Astrocyte (in vitro differentiated cells and primary cell): Measurements from ENCODE around the gene PAX5. TPM values are rescaled to one million over a fixed set of nuclear protein-coding genes. Genes with fewer than 3 reads are reported as not detected.

ENCODE experiments used
- DNase-seq: peaks from one replicate; pipeline ENCODE4 v3.0.0-alpha.2; 2010; ENCODE audit warnings: low read depth
- FAIRE-seq: peaks from 2 replicates; lab custom pipeline; 2011; peaks lifted over from hg19 to GRCh38; lab: Jason Lieb, UNC
- H2AFZ ChIP-seq: 2 replicates; pipeline ENCODE4 v1.6.0; 2012; ENCODE audit warnings: low read depth, low read length, inconsistent platforms
- H3K27ac ChIP-seq: 2 replicates; pipeline ENCODE4 v1.5.1; 2011; ENCODE audit warnings: low read depth, low read length, inconsistent platforms
- H3K27me3 ChIP-seq: 2 replicates; pipeline ENCODE4 v1.6.0; 2011; ENCODE audit warnings: low read length, inconsistent platforms; ENCODE audit not compliant: insufficient read depth
- H3K36me3 ChIP-seq: 2 replicates; pipeline ENCODE4 v1.5.1; 2011; ENCODE audit warnings: low read length, inconsistent platforms; ENCODE audit not compliant: insufficient read depth
- H3K4me1 ChIP-seq: 2 replicates; pipeline ENCODE4 v1.5.1; 2011; ENCODE audit warnings: low read length, inconsistent platforms; ENCODE audit not compliant: insufficient read depth
- H3K4me2 ChIP-seq: 2 replicates; pipeline ENCODE4 v1.6.0; 2012; ENCODE audit warnings: low read length, inconsistent platforms
- H3K4me3 ChIP-seq: 2 replicates; pipeline ENCODE4 v1.5.1; 2011; ENCODE audit warnings: low read depth, mild to moderate bottlenecking, low read length, inconsistent platforms; ENCODE audit not compliant: insufficient read depth
- H3K79me2 ChIP-seq: 2 replicates; pipeline ENCODE4 v1.6.0; 2012; ENCODE audit warnings: mild to moderate bottlenecking, low read length, inconsistent platforms; ENCODE audit not compliant: insufficient read depth
- H3K9ac ChIP-seq: 2 replicates; pipeline ENCODE4 v1.6.0; 2012; ENCODE audit warnings: mild to moderate bottlenecking, low read length, inconsistent platforms
- H3K9me3 ChIP-seq: 2 replicates; pipeline ENCODE4 v1.5.1; 2012; ENCODE audit warnings: low read depth, mild to moderate bottlenecking, low read length, inconsistent platforms; ENCODE audit not compliant: insufficient read depth
- H4K20me1 ChIP-seq: 2 replicates; pipeline ENCODE4 v1.6.0; 2012; ENCODE audit warnings: low read length, inconsistent platforms; ENCODE audit not compliant: insufficient read depth
- H3K27ac Mint-ChIP-seq: one replicate; pipeline ENCODE4 v1.8.0; 2021; ENCODE audit warnings: mild to moderate bottlenecking, mixed read lengths; ENCODE audit not compliant: unreplicated experiment
- H3K27me3 Mint-ChIP-seq: one replicate; pipeline ENCODE4 v1.8.0; 2021; ENCODE audit warnings: low read depth, mixed read lengths; ENCODE audit not compliant: unreplicated experiment
- H3K36me3 Mint-ChIP-seq: one replicate; pipeline ENCODE4 v1.8.0; 2021; ENCODE audit warnings: low read depth, mixed read lengths; ENCODE audit not compliant: unreplicated experiment
- H3K4me1 Mint-ChIP-seq: one replicate; pipeline ENCODE4 v1.8.0; 2021; ENCODE audit warnings: low read depth, mixed read lengths; ENCODE audit not compliant: unreplicated experiment
- H3K4me3 Mint-ChIP-seq: one replicate; pipeline ENCODE4 v1.8.0; 2021; ENCODE audit warnings: mild to moderate bottlenecking, moderate library complexity, mixed read lengths; ENCODE audit not compliant: unreplicated experiment
- H3K9me3 Mint-ChIP-seq: one replicate; pipeline ENCODE4 v1.8.0; 2021; ENCODE audit warnings: mild to moderate bottlenecking, mixed read lengths; ENCODE audit not compliant: unreplicated experiment
- EZH2 ChIP-seq: IDR thresholded peaks from 2 replicates; pipeline ENCODE4 v1.6.1; 2012; ENCODE audit warnings: mild to moderate bottlenecking, low read length, inconsistent platforms; ENCODE audit not compliant: insufficient read depth
- total RNA-seq: library from RNA; stranded (reverse); gene quantifications from 2 replicates; pipeline ENCODE4 v1.2.1, GENCODE V29; 2021
- TF ChIP-seq, protein P1 (sequence below): IDR thresholded peaks from 2 replicates; pipeline ENCODE4 v1.5.1; 2011; ENCODE audit warnings: low read depth, mild to moderate bottlenecking, inconsistent platforms, low read length, moderate library complexity; ENCODE audit not compliant: insufficient read depth

PAX5 gene
- total RNA-seq, 1 donor from 2014 or later = not detected

DNA sequence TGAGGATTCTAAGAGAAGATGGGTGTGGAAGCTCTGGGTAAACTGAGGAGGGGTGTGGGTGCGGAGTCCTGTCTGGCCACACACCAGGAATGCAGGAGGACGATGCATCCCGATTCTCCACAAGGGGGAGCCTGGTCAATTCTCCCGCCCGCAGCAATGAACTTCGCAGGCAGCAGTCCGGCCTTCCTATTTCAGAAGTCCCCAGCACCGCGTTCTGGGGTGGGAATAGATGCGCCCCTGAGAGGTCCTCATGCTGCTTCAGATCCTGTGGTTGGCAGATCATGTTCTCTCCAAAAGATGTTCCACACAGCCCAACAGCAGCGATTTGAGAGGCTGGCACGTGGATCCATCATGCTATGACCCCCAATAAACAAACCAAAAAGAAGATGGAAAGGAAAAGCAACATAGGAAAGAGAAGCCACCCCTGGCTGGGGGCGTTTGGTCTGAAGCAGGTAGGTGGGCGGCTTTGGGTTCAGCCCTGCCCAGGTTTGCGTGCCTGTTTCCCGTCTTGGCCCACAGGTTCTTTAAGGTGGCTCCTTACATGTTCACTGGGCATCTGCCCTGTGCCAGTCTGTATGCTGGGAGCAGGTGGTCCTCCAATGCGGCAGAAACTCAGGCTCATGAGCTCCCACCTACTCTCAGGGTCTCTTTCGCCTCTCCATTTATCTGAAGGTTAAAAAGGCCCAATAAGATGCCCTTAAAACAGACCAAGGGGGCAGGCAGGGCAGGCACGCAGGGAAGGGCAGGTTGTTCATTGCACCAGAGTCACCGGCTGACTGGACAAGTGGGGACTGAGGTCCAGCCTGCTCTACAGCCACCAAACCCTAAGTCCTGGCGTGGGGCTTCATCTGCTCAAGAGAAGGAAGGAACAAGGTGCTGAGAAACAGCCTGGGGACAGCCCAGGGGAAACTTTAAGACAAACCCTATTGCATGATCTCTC, 171.6 kb downstream of the PAX5 start:
- Histone ChIP-seq H3K4me3 (no peak overlapping the region), H3K4me2 (no peak overlapping the region), H3K27ac (no peak overlapping the region), H3K27me3 (peaks cover 33% of the 10 kb centered on the region), H4K20me1 (no peaks in the 10 kb centered on the region), H3K4me1 (no peaks in the 10 kb centered on the region), H2AFZ (no peak overlapping the region), H3K36me3 (no peaks in the 10 kb centered on the region), H3K79me2 (no peaks in the 10 kb centered on the region), H3K9me3 (no peaks in the 10 kb centered on the region), H3K9ac (no peak overlapping the region)
- H3K36me3 Mint-ChIP-seq = no peaks in the 10 kb centered on the region
- DNase-seq (peak; percentile 8), FAIRE-seq (no peak)
- H3K27ac Mint-ChIP-seq = no peak overlapping the region
- no peaks in the 10 kb centered on the region for H3K9me3 Mint-ChIP-seq
- H3K27me3 Mint-ChIP-seq = peaks cover 74% of the 10 kb centered on the region
- no peak overlapping the region for H3K4me3 Mint-ChIP-seq
- peaks cover 2% of the 10 kb centered on the region for H3K4me1 Mint-ChIP-seq
- TF ChIP-seq, protein P1, sequence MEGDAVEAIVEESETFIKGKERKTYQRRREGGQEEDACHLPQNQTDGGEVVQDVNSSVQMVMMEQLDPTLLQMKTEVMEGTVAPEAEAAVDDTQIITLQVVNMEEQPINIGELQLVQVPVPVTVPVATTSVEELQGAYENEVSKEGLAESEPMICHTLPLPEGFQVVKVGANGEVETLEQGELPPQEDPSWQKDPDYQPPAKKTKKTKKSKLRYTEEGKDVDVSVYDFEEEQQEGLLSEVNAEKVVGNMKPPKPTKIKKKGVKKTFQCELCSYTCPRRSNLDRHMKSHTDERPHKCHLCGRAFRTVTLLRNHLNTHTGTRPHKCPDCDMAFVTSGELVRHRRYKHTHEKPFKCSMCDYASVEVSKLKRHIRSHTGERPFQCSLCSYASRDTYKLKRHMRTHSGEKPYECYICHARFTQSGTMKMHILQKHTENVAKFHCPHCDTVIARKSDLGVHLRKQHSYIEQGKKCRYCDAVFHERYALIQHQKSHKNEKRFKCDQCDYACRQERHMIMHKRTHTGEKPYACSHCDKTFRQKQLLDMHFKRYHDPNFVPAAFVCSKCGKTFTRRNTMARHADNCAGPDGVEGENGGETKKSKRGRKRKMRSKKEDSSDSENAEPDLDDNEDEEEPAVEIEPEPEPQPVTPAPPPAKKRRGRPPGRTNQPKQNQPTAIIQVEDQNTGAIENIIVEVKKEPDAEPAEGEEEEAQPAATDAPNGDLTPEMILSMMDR = peak; percentile 65
- no peak for TF ChIP-seq EZH2

GRCh38 chr9:36861528-36862205, 172.4 kb downstream of the PAX5 start:
- no peak for TF ChIP-seq EZH2
- TF ChIP-seq, protein P1 = no peak
- Histone ChIP-seq H3K9ac (no peak overlapping the region), H4K20me1 (no peaks in the 10 kb centered on the region), H3K36me3 (no peaks in the 10 kb centered on the region), H2AFZ (no peak overlapping the region), H3K4me3 (no peak overlapping the region), H3K4me1 (no peaks in the 10 kb centered on the region), H3K9me3 (no peaks in the 10 kb centered on the region), H3K4me2 (no peak overlapping the region), H3K79me2 (no peaks in the 10 kb centered on the region), H3K27me3 (peaks cover 34% of the 10 kb centered on the region), H3K27ac (no peak overlapping the region)
- peaks cover 2% of the 10 kb centered on the region for H3K4me1 Mint-ChIP-seq
- no peaks in the 10 kb centered on the region for H3K9me3 Mint-ChIP-seq
- no peak for DNase-seq
- no peak overlapping the region for H3K27ac Mint-ChIP-seq
- H3K4me3 Mint-ChIP-seq = no peak overlapping the region
- H3K36me3 Mint-ChIP-seq = no peaks in the 10 kb centered on the region
- no peak for FAIRE-seq
- peaks cover 71% of the 10 kb centered on the region for H3K27me3 Mint-ChIP-seq
